Glomerular visceral epithelial cell (primary cell): ENCODE results near the gene HBEGF.
"Not testable (repeated sequence)": the region's sequence is repeated elsewhere in the genome, so short reads cannot be mapped to it uniquely, and the experiment has no call there.

Source experiments
- DNase-seq: peaks from one replicate; pipeline ENCODE4 v3.0.0-alpha.2; 2016; ENCODE audit errors: extremely low spot score

HBEGF gene

GRCh38 chr5:140360681-140361479 lies 14.5 kb upstream of the HBEGF start:
- no peak for DNase-seq

- DNase-seq = no peak
These were observed 13.7 kb upstream of the HBEGF start, which contains the start of gene SLC4A9 for GRCh38 chr5:140360101-140360500. Gene SLC4A9 (plus strand): TSS chr5:140360194. CDS start chr5:140360237, 43 bp downstream.

- peak; percentile 36 for DNase-seq
These were observed 12.4 kb upstream of the HBEGF start for GRCh38 chr5:140358738-140359310.

GRCh38 chr5:140357726-140358093 lies 11.3 kb upstream of the HBEGF start:
- DNase-seq = peak; percentile 92

- no peak for DNase-seq
These were observed 10.7 kb upstream of the HBEGF start for GRCh38 chr5:140356853-140357725.

- no peak for DNase-seq
These were observed 9.1 kb upstream of the HBEGF start for GRCh38 chr5:140355546-140355945.

GRCh38 chr5:140351609-140352334 lies 5.4 kb upstream of the HBEGF start:
- peak; percentile 78 for DNase-seq

- no peak for DNase-seq
These were observed 2.8 kb upstream of the HBEGF start for GRCh38 chr5:140349244-140349643.

GRCh38 chr5:140348104-140348503 lies 1.7 kb upstream of the HBEGF start:
- DNase-seq = no peak

- no peak for DNase-seq
These were observed 957 bp upstream of the HBEGF start for GRCh38 chr5:140347360-140347759.

- DNase-seq = peak; percentile 72
These were observed 470 bp downstream of the HBEGF start for GRCh38 chr5:140345919-140346347.

GRCh38 chr5:140344683-140345423 lies 1.6 kb downstream of the HBEGF start:
- DNase-seq = peak; percentile 87

GRCh38 chr5:140343849-140344248 lies 2.6 kb downstream of the HBEGF start:
- DNase-seq = not testable (repeated sequence)

- no peak for DNase-seq
These were observed 3.5 kb downstream of the HBEGF start for GRCh38 chr5:140342896-140343295.

- no peak for DNase-seq
These were observed 4.1 kb downstream of the HBEGF start for GRCh38 chr5:140342287-140342686.

GRCh38 chr5:140341591-140341990 lies 4.8 kb downstream of the HBEGF start:
- no peak for DNase-seq

- no peak for DNase-seq
These were observed 5.7 kb downstream of the HBEGF start for GRCh38 chr5:140340605-140341121.

GRCh38 chr5:140339636-140340035 lies 6.8 kb downstream of the HBEGF start:
- DNase-seq = no peak

- no peak for DNase-seq
These were observed 7.5 kb downstream of the HBEGF start for GRCh38 chr5:140338908-140339307.

GRCh38 chr5:140338336-140338735 lies 8.1 kb downstream of the HBEGF start:
- DNase-seq = no peak

GRCh38 chr5:140337880-140338279 lies 8.5 kb downstream of the HBEGF start:
- no peak for DNase-seq
